Measurements from ENCODE around the gene ZSWIM5.
A peak's percentile ranks its signal among the peaks of the same experiment; 100 is the strongest.
"Not testable (repeated sequence)": the region's sequence is repeated elsewhere in the genome, so short reads cannot be mapped to it uniquely, and the experiment has no call there.

ZSWIM5 gene

GRCh38 chr1:45016090-45016697 is 190.2 kb downstream of the ZSWIM5 start:
- no peak for DNase-seq

- no peak for DNase-seq
Observed at GRCh38 chr1:45015683-45016082, 190.7 kb downstream of the ZSWIM5 start.

- peak; percentile 74 to 80 for DNase-seq
Observed at GRCh38 chr1:45014321-45015028, 191.9 kb downstream of the ZSWIM5 start.

GRCh38 chr1:45013551-45014209 is 192.7 kb downstream of the ZSWIM5 start:
- DNase-seq = no peak

GRCh38 chr1:45012639-45013278 is 193.6 kb downstream of the ZSWIM5 start:
- DNase-seq = peak; percentile 35 to 49

- DNase-seq = peak; percentile 93 to 96
Observed at GRCh38 chr1:45011837-45012638, 194.4 kb downstream of the ZSWIM5 start, which contains the start of gene UROD. Gene UROD (plus strand): TSS chr1:45012254. CDS start chr1:45012266, 12 bp downstream.

GRCh38 chr1:45010855-45011811 is 195.3 kb downstream of the ZSWIM5 start, which contains the start of gene HECTD3:
Gene HECTD3 (minus strand): TSS chr1:45011324. CDS start chr1:45011257, 67 bp downstream.
- peak; percentile 72 to 77 for DNase-seq

- DNase-seq = peak in 1 of 2 donors; percentile 3
Observed at GRCh38 chr1:45009956-45010854, 196.2 kb downstream of the ZSWIM5 start.

- no peak for DNase-seq
Observed at GRCh38 chr1:45009296-45009865, 197.0 kb downstream of the ZSWIM5 start.

- DNase-seq = no peak
Observed at GRCh38 chr1:45008516-45008915, 197.9 kb downstream of the ZSWIM5 start.

GRCh38 chr1:45008076-45008475 is 198.3 kb downstream of the ZSWIM5 start:
- no peak for DNase-seq

GRCh38 chr1:45007311-45007710 is 199.1 kb downstream of the ZSWIM5 start:
- DNase-seq = no peak

- DNase-seq = no peak
Observed at GRCh38 chr1:45005761-45006160, 200.6 kb downstream of the ZSWIM5 start.

- no peak for DNase-seq
Observed at GRCh38 chr1:45004281-45004920, 202.0 kb downstream of the ZSWIM5 start.

- no peak for DNase-seq
Observed at GRCh38 chr1:45003741-45004140, 202.7 kb downstream of the ZSWIM5 start.

GRCh38 chr1:45002650-45003645 is 203.5 kb downstream of the ZSWIM5 start:
- no peak for DNase-seq

- not testable (repeated sequence) for DNase-seq
Observed at GRCh38 chr1:45001576-45001975, 204.8 kb downstream of the ZSWIM5 start.

GRCh38 chr1:45001011-45001481 is 205.4 kb downstream of the ZSWIM5 start:
- peak; percentile 70 to 72 for DNase-seq

Measured in inflammatory macrophage treated with lipopolysaccharide for 1 hour (primary cell).